Measurements from ENCODE around the gene MMP25.
"Not testable (repeated sequence)": the region's sequence is repeated elsewhere in the genome, so short reads cannot be mapped to it uniquely, and the experiment has no call there.

- not testable (repeated sequence) for TF ChIP-seq CTCF (conservative IDR thresholded peaks at IDR 0.05; ENCODE audit: low read depth, low read length); EZH2 (IDR thresholded peaks at IDR 0.05; ENCODE audit: borderline replicate concordance, low read depth, low read length, poor library complexity, severe bottlenecking)
These were observed 26.4 kb downstream of the MMP25 start for GRCh38 chr16:3072576-3073263.

Measured in A673 (cell line).